NCI-H2196 treated with DMSO at 0.1 percent for 48 hours (cell line): ENCODE data around the gene KATNB1.
"Not testable (repeated sequence)": the region's sequence is repeated elsewhere in the genome, so short reads cannot be mapped to it uniquely, and the experiment has no call there.

ENCODE experiments used
- DNase-seq: peaks from one replicate; lab custom pipeline; 2025; ENCODE audit not compliant: unreplicated experiment; lab: John Stamatoyannopoulos, UW

The KATNB1 gene

DNA sequence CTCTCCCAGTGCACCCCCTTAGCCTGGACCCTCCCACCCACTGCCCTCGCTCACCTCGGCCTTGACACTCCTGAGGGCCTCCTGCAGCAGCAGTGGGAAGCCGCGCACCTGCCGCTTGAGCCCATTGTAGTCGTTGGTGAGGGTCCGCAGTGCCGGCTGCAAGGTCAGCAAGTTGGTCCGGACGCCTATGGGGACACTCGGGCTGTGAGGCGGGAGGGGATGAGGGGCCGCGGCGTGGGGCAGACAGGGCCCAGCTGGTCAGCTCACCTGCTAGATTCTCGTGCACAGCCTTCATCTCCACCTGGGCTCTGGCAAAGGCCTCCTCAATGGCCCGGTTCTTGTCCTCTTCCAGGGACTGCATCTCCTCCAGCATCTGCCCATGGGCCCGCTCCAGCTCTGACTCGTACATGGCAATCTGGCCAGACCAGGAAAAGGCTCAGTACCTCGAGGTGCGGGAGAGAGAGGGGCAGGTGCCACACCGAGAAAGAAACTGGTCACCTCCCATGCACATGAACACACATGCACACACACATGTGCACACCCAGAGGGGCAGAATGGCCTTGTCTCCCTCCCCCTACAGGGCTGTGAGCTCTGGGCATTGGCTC lies 34.1 kb downstream of the KATNB1 start:
- DNase-seq, result no peak

DNA sequence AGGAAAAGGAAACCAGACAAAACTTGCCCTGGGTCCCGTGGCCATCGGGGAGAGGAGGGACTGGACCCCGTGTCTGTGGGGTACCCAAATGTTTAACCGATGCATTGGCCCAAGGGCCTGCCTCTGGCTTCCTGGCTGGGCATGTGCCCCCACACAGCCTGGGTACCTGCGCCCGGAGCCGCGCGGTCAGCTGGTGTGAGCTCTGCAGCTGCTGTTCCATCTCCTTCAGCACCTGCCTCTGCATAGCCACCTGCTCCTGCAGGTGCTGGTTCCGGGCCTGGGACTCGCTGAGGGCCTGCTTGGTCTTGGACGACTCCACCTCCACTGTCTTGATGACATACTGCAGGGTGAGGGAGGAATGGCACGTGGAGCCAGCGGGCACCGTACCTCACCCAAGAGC lies 34.8 kb downstream of the KATNB1 start:
- no peak for DNase-seq

DNA sequence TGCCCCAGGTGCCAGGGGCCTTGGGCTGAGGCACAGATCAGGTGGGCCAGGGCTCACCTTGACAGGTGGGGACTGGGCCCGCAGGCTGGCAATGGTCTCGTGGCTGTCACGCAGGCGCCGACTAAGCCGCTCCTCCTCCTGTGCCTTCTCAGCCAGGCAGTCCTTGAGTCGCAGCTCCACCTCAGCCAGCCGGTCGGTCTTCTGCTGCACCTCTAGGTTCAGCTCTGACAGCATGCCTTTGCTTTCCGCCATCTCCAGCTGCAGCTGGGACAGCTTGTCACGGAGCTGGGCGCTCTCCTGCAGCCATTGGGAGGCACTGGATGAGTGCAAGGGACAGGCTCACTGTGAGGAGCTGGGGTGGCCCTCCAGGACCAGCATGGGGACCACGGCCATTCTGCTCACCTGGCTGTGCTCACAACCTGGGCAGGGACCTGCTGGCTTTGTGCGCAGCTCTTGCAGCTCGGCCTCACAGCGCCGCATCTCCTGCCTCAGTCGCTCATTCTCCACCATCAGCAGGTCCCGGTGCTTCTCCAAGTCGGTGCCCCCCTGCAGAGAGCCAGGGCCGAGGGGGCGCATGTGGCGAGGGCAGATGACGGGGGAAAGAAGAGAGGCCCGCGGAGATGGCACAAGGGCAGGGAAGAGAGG lies 35.7 kb downstream of the KATNB1 start:
- DNase-seq, result no peak

DNA sequence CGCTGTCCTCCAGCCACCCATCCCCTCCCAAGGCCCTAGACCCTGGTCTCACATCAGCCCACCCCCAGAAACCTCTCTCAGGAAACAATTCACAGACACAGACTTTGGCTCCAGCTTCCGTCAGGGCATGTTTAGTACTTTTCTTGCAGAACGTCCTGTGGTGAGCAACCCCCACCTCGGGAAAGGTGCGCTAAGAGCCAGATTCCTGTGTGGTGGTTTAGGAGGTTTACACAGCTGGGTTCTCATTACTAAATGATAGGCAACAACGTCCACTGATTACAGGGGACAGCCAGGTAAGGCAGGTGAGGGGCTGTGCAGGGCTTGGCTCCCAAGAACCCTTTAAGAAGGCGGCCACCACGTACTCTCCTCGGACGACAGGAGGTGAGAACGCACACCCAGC lies 37.4 kb downstream of the KATNB1 start:
- DNase-seq, result no peak

DNA sequence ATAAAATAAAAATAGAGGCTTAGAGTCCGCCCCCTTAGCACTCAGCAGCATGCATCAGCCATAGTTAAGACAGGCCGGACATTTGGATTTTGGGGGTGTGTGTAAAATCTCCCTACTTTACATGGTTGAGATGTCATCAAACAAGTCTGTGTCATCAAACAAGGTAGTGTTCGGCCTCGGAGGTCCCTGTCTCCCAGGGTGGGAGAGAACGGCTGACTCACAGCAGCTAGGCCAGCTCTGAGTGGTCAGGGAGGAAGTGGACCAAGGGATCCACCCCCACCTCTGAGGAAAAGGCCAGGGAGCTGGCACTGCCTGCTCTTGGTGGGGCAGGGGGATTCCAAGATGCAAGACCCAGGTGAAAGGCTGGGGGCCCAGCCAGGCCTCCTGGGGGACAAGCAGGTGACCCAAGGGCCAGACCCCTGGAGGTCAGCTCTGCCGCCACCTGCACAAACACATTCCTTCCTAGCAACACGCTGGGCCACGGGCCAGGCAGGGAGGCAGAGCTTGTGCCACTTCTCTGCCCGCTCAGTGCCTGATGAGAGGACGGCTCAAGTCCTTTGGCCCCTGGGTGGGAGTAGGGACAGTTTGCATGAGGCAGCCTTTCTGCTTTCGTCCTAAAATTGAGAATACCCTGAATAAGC lies 38.2 kb downstream of the KATNB1 start:
- no peak for DNase-seq

DNA sequence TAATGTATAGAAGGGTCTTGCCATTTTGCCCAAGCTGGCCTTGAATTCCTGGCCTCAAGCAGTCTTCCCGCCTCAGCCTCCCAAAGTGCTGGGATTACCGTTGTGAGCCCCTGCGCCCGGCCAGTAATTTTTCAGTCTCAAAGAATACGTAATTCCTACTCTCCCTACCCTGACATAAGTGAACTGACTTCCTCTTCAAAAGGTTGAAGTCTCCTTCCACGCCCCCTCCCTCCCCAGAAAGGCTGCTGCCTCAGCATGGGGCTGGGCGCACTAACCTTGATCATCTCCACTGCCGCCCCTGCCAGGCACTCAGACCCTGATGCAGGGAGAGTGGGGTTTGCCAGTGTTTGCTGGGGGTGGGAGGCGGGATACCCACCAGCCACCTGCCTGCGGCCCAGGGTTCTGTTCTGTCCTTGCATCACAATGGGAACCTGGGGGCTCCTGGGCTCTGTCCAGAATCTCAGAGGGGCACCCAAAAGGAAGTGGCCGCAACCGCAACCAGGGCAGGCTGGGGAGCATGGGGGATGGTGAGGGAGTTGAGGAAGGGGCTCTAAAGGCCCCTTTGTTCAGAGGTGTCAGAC lies 39.2 kb downstream of the KATNB1 start:
- no peak for DNase-seq

DNA sequence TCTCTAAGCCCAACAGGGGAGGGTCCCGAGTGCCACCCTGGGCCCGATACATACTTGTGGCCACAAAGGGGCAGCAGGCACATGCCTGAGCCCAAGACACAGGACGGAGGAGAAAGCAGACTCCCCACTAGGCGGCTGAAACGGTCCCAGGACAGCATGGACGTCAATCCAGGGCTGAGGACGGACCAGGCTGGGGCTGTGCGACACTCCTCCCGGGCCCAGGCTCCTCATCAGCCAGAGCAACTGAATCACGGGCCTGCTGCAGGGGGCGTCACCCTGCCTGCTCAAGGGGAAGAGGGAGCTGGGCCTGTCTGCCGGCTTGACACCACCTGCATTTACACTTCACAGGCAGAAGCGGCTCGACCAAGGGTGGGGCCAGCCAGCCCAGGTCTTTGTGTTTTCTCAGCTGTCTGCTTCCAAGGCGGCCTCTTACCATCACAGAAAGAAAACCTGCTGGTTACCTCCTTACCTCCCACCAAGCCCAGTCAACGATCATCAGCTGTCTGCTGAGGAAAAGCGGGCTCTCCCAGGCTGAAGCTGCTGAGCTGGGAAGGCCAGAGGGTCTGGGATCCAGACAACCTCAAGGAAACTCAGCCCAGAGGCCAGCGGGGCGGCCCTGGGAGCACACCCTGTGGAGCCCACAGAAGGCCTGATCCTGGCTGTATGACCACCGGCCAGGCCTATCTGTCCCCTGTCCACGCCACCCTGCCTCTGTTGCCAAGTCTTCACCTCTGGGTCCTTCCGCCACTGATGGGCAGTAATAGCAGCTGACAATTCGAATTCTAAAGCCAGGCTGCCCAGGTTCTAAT lies 40.3 kb downstream of the KATNB1 start:
- no peak for DNase-seq

DNA sequence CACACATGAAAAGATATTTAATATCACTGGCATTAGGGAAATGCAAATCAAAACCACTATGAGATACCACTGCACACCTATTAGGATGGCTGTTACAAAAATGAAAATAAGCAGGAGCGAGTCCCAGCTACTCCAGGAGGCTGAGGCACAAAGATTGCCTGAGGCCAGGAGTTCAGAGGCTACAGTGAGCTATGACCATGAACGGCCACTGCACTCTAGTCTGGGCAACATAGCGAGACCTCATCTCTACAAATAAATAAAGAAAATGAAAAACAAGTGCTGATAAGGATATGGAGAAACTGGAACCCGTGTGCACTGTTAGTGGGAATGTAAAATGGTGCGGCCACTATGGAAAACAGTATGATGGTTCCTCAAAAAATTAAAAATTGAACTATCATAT lies 43.1 kb downstream of the KATNB1 start:
- DNase-seq, result no peak

DNA sequence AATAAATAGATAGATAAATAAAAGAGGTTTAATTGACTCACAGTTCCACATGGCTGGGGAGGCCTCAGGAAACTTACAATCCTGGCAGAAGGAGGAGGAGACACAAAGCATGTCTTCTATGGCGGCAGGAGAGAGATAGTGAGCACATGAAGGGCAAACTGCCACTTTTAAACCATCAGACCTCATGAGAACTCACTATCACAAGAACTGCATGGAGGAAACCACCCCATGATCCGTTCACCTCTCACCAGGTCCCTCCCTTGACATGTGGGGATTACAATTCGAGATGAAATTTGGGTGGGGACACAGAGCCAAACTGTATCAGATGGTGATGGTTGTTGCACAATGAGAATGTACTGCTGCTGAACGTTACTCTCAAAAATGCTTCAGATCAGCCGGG lies 44.3 kb downstream of the KATNB1 start:
- DNase-seq, result not testable (repeated sequence)

DNA sequence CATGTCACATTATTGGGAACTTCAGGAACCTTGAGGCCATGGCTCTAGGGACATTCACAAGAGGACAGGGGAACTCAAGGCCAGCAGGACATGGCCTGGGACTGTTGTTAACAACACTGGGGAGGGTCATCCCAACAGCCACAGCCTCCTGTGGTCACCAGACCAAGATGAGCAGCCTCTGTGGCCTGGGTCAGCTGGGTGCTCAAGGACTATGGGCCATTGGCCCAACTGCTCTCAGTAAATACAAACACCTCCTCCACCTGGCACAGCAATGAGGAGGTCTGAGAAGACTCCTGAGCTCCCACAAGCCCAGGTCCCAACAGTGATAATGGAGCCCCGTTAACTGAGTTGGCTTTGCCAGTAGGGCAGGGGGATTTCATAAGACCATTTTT lies 45.8 kb downstream of the KATNB1 start:
- no peak for DNase-seq

DNA sequence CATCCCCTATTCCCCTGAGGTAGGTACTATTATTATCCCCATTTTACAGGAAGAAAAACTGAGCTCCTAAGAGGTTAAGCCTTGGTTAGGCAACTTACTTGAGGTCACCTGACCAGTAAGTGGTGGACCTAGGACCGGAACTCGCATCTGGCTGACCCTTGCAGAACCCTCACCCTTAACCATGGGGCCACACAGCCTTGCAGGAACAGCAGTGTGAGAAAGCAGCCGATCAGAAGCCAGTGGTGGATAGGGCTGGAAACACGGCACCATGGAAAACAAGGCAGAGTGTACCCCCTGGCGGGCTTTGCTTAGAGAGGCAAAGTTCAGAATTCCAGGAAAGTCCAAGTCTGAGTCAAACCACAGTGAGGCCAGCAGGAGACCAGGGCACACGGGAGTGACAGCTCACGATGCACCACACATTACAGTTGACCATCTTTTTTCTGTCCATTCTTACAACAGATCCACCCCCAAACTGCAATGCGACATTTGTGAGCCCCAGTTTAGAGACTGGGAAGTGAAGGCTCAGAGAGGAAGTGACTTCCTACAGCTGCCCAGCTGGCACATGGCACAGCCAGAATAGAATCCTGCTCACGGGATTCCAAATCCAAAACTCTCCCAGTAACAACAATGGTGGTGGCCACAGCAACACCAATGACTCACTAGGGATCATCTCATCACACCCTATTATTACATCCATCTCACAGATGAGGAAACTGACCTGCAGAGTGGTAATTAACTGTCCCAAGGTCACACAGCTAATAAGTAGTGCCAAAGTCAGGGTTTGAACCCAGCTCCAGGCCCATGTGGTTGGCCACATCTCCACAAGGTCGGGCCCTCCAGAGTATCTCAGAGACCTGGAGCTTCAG lies 46.4 kb downstream of the KATNB1 start:
- DNase-seq, result no peak

DNA sequence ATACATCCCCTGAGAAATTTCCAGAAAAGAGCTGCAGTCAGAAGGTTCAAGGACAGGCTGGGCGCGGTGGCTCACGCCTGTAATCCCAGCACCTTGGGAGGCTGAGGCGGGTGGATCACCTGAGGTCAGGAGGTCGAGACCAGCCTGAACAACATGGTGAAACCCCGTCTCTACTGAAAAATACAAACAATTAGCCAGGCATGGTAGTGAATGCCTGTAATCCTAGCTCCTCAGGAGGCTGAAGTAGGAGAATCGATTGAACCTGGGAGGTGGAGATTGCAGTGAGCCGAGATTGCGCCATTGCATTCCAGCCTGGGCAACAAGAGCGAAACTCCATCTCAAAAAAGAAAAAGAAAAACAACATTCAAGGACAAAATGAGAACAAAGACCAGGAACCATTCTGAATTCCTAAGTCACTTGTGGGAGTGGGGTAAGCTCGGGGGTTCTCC lies 47.1 kb downstream of the KATNB1 start:
- not testable (repeated sequence) for DNase-seq

DNA sequence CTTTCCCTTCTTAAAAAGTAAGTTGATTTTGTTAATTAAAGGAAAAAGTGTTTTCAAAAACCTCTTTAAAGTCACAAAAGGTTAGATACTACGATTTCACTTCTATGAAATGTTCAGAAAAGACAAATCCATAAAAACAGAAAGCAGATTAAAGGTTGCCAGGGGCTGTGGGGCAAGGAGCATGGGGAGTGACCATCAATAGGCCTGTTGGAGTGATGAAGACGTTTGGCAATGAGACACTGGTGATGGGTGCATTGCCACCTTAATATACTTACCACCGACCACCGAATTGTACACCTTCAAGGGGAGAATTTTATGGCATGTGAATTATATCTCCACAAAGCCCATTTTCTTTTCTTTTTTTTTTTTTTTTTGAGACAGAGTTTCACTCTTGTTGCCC lies 47.5 kb downstream of the KATNB1 start:
- DNase-seq, result no peak

DNA sequence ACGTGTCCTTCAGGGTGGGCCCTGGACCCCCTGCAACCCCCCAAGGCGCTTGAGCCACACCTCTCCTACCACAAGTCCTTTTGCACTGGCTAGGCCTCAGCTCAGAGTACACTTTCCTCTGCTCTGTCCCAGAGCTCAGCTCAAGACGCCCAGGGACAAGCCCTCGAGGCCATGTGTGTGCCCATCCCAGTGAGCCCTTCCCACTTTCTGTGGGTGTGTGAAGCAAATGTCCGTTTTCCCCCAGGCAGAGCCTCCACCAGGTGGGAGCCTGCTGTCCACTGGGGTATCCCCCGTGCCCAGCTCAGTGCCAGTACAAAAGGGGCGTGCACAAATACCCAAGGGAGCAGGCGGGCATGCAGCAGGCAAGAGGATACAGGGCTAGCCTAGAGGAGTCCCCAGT lies 48.3 kb downstream of the KATNB1 start:
- DNase-seq, result no peak

DNA sequence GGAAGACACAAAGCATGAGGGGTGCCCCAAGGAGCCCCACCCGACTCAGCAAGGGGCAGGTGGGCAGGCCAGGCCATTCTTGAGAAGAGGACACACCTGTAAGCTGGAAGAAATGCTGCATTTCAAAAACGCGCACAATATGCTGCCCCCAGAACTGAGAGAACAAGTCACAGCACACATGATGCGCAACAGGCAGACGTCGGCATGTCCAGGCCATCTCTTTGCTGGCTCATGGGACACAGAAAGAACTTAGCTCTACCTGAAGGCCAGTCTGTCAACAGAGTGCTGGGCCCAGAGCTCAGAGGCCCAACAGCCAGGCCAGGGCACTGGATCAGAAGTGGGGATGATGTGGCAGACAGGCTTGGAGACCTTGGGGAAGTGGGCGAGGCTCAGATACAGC lies 48.8 kb downstream of the KATNB1 start:
- no peak for DNase-seq

DNA sequence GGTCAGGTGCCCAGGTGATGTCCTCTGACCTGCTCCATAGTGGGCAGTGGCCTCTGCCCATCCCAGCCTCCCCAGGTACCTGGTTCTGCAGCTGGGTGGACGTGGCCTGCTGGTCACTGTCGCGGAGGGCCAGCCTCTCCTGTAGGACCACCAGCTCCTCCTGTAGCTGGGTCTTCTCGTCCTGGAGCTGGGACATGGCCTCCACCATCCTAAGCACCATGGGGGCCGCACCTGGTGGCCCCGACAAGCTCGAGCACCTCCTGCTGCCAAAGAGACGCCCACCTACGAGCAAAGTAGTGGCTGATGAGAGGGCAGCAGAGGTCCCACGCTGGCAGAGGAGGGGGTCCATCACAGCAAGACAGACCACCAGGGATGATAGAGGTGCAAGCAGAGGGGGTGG lies 49.8 kb downstream of the KATNB1 start:
- DNase-seq, result no peak

DNA sequence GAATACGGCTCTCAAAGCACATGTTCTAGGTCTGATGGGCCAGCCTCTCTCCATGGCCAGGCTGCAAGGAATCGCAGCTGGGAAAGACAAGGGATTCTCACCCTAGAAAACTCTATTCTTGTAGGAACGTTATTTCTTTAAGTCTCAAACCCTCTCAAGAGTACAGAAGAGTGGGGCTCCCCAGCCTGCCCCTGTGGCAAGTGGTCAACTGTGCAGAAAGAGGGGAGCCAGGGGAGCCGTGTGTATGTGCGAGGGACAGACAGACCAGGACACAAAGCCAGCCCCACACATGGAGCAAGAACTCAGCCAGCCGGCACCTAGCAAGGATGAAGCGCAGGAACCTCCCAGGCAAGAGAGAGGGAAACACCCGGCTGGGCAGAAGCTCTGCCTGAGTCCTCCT lies 50.4 kb downstream of the KATNB1 start:
- no peak for DNase-seq

DNA sequence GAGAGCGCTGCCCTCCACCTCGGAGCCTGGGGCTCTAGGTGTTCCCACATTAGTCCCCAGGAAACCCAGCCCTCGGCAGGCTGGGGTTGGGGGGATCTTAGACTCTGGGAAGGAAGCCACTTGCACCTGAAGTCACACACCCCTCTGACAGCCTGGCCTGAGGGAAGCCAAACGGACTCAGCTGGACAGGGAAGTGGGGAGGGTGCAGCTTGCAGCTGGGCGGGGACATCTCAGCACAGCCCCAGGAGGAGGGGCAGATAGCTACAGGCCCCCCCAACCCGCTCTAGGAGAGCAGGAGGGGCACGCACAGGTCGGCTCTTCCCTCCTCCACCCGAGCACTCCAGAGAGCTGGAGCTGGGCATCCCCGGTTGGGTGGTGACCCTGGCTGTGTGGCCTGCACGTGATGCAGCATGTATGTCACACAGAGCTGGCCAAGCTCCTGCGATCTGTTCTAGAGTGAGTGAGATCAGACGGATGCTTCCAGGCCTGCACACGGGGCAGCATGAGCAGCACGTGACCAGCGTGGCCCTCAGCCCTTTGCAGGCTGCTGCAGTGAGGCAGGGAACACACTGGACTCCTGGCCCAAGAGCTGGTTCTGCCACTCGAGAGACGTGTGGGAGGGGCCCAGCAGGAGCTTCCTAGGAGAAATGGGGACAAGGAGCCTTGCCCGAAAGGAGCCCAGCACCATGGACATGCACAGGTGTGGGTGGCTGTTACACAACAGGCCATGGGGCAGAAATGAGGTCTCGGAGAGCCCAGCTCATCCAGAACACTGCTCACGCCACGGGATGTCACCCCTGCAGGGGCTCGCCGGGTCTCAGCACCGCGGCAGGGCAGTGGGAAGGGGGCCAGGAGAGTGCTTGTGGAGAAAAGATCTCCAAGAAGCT lies 51.3 kb downstream of the KATNB1 start:
- DNase-seq, result no peak

DNA sequence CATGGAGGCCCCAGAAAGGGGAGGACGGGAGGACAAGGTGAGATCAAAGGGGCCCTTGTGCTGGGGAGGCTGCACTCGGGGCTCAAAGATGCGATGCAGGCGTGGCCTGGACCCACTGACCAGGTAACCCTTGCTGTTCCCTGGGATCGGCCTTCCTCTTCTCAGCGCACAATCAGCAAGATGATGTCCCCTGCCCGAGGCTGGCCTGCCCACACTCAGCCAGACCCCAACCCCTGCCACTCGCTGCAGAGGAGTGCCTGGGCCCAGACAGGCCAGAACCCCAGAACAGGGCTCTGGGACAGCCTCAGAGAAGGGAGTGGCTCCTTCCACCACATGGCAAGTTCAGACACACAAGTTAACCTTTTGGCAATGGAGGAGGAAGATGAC lies 51.9 kb downstream of the KATNB1 start:
- no peak for DNase-seq
